GM18499 (cell line): ENCODE data around the gene PLA2G2D.

ENCODE experiments used
- ATAC-seq: cut with Tn5 transposase; IDR thresholded peaks from one replicate; pipeline ENCODE4 v1.9.1; 2021; ENCODE audit warnings: moderate number of reproducible peaks; ENCODE audit not compliant: insufficient read depth, unreplicated experiment

Gene PLA2G2D, protein sequence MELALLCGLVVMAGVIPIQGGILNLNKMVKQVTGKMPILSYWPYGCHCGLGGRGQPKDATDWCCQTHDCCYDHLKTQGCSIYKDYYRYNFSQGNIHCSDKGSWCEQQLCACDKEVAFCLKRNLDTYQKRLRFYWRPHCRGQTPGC

DNA sequence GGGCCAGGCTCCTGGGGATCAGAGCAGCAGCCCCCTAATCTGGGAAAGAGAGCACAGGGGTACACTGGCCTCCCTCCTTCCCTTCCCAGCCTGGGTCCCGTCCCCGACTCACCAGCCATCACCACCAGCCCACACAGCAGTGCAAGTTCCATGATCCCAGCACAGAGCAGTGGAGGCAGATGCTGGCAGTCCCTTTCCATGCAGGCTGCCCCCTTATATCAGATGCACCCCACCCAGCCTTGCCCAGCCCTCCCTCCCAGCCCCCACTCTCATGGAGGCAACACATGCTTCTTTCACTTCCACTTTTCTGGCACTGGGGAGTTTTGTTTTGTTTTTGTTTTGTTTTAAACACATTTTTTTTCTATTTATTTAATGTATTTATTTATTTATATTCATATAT is at the start of gene PLA2G2D:
Gene PLA2G2D, minus strand, starts transcription at position 190 of the 400 bp plus-strand sequence. Its CDS starts 38 bp downstream, at position 152.
- ATAC-seq, result no peak

DNA sequence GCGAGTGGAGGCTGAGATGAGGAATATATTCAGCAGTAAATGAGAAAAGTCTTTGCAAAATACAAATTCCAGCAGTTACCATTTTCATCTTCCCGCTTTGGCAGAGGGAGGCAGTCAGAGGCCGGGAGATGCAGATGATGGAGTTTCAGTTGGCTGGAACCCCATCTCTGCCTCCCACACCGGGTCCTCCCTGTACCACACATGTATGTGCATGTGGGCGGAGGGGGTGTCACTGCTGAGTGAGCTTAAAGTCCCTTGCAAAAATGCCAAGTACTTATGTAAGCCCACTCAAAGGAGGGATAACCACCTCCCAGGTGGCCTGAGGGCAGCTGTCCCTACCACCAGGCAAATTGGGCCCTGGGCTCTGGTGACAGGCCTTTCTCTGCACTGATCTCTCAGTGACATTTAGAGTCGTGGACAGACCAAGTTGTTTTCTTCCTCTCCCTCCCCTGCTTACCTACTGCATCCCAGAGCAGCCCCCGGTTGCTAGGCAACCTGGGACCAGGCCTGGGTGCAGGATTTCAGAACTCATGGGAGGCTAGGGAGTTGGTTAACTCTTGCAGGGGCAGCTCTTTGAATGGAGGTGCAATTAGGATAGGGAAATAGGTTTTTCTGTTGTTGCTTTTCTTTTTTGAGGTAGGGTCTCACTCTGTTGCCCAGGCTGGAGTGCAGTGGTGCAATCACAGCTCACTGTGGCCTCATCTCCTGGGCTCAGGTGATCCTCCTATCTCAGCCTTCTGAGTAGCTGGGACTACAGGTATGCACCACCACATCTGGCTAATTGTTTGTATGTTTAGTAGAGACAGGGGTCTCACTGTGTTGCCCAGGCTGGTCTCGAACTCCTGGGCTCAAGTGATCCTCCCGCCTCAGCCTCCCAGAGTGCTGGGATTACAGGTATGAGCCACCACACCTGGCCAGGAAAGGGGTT is 49.5 kb upstream of the PLA2G2D start:
- no peak for ATAC-seq

- no peak for ATAC-seq
Observed at GRCh38 chr1:20167126-20167525, 47.8 kb upstream of the PLA2G2D start.

GRCh38 chr1:20166051-20166450 is 46.7 kb upstream of the PLA2G2D start:
- no peak for ATAC-seq

DNA sequence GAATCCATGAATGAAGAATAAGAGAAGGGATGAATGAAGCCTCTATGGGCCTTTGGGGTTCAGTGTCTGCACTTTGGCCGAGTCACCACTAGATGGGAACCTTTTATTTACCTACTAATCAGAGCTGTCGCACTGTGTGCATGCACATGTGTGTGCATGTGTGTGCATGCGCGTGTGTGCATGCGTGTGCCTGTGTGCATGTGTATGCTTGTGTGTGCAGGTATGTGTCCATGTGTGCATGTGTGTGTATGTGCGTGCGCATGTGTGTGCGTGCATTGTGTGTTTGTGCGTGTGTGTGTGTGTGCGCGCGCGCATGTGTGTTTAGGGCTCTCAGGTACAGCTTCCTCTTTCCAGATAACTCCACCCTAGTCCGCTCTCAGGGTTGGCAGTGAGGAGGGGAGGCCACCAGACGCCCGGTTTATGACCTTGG is 46.2 kb upstream of the PLA2G2D start:
- ATAC-seq, result no peak

DNA sequence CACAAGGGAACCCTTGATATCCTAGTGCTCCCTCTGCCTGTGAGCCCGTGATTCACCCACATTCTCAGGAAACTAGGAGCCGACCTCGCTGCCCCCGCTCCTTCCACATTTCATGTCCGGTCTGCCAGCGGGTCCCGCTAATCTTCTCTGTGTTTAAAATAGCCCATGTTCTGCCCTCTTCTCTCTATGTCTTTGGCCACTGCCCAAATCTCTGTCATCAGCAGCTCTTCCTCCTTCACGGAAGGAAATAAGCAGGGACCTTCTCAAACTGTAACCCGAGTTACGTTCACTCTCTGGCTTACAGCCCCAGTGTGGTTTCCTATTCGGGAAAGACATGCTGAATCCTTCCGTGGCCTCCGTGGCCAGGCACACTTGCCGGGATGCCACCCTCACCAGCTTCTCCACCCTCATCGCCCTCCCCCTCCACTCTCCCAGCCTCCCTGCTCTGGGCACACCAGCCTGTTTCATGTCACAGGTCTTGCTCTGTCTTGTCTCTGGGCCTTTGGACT is 45.4 kb upstream of the PLA2G2D start:
- no peak for ATAC-seq

- no peak for ATAC-seq
Observed at GRCh38 chr1:20160034-20160433, 40.7 kb upstream of the PLA2G2D start.

GRCh38 chr1:20158358-20159070 is 39.2 kb upstream of the PLA2G2D start:
- no peak for ATAC-seq

GRCh38 chr1:20154301-20154831 is 35.0 kb upstream of the PLA2G2D start:
- ATAC-seq, result no peak

DNA sequence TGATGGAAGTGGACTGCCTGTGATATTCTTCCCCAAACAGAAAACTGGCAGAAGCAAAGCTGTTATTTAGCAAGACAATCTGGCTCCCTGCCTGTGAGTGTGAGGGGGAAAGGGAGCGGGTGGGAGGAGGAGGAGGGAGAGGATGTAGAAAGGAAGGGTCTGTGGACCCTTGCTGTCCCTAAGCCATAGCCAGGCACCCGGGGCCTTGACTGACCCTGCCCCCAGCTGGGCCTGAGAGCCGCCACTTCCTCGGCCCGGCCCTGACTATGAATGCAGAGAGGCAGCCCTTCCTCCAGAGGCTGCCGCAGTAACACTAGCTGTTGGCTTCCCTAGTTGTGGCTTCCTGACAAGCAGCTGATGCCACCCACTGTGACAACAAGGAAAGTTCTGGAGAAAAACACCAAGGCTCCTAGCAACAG is 33.7 kb upstream of the PLA2G2D start:
- no peak for ATAC-seq

DNA sequence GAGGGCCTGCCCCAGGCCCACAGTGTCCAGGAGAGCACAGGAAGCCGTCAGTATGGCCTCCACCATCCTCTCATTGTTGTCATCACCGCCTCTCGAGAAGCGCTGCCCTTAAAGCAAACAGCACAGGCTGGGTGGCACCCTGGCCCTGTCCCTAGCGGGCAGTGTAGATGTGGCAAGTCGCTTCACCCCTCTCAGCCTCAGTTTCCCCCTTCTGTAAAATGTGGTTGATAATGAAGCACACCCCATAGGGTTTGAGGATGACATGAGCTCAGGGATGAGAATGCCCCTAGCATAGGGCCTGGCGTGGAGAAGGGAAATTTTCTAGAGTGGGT is 33.2 kb upstream of the PLA2G2D start:
- no peak for ATAC-seq

- ATAC-seq, result no peak
Observed at GRCh38 chr1:20151906-20152598, 32.7 kb upstream of the PLA2G2D start.

DNA sequence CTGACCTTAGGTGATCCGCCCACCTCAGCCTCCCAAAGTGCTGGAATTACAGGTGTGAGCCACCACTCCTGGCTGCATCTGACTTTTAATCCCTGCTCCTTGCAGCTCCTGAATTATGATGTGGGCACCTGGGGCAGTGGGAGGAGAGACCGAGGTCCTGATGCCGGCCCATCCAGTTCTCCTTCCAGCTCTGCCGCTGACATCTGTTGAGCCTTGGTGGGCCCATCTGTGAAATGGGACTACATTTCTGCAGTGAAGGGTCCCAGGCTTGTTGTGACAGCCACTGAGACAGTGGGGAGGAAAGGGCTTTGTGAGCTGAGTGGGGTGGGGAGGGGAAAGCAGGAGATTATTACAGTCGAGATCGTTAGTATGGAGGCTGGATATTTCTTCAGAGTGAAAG is 31.6 kb upstream of the PLA2G2D start:
- no peak for ATAC-seq

DNA sequence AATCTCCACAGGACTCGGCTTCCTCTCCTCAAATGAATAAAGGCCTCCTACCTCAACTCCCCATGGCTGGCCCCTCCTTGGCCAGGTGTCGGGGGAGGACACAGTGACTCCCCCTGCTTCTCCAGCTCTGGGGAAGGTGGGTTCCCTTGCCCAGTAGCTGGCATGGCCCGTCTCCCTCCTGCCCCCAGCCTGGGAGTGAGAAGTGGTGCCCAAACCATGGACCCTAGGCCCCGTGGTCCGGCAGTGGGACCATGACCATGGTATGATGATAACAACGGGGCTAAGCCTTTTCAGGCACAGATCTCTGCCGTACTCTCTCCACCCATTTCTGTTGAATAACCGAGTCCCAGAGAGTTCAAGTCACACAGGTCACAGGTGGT is 31.0 kb upstream of the PLA2G2D start:
- ATAC-seq, result no peak

DNA sequence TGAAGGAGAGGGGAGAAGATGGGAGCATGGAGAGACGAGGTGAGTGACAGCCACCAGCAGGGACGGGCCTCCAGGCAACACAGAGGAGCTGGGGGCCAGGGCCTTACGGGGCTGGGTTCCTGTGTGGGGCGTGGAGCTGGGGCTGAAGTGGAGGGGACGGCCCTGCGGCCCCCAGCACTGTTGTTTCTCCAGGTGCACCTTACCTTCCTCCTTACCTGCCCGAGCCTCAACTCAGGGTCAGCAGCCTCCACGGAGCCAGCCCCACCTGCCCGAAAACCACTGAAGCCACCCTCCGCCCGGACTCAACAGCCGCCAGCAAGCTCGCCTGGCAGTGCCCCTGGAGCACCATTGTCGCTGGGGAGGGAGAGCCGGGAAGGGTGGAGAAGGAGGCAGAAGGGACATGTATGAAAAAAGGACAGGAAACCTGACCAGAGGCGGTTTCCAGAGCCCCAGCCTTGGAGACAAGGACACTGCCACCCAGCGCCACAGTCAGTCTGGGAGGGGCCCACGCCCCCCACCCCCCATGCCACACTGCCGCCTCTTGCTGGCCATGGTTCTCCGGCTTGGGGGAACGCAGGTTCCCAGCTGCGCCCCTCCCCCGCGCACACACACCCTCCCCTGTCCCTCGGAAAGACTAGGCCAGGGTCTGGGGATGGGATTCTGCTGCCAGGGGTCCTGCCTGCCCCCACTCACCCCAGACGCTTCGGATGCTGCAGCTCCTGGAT is 30.4 kb upstream of the PLA2G2D start:
- no peak for ATAC-seq

DNA sequence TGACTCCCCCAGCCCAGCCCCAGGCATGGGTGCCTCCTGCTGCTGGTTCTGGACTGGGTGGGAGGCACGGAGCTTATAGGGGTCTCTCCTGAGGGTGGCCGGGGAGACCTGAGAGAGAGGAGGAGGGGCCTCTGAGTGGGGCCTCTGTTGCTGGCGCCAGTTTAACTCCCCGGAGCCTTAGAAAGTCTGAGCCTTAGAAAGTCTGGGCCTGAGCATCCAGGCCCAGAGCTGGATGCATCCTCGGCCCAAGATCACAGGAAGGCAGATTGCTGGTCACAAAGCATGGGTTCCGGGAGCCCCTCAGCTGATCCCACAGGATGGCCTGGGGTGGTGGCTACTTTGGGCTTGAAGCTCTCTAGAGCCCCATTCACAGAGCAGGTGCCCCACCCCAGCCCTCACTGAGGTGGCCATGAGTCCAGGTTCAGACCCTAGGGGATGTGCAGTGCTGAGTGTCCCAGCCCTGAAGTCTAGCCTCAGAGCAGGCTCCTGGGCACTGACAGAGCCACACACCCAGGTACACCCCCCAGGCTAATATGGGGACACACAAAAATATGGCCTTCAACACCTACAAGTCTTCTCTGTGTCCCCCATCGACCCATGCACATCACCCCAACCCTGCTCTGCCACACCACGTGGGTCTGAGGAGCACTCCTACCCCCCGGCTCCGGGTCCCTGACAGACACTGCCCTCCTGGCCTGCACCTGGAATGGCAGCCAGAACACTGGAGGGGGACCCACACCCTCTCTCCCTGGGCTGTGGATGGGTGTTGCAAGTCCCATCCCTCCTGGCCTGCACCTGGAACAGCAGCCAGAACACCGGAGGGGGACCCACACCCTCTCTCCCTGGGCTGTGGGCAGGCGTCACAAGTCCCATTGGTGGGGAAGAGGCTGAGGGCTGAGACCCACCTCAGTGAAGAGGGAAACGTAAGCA is 29.5 kb upstream of the PLA2G2D start:
- no peak for ATAC-seq

DNA sequence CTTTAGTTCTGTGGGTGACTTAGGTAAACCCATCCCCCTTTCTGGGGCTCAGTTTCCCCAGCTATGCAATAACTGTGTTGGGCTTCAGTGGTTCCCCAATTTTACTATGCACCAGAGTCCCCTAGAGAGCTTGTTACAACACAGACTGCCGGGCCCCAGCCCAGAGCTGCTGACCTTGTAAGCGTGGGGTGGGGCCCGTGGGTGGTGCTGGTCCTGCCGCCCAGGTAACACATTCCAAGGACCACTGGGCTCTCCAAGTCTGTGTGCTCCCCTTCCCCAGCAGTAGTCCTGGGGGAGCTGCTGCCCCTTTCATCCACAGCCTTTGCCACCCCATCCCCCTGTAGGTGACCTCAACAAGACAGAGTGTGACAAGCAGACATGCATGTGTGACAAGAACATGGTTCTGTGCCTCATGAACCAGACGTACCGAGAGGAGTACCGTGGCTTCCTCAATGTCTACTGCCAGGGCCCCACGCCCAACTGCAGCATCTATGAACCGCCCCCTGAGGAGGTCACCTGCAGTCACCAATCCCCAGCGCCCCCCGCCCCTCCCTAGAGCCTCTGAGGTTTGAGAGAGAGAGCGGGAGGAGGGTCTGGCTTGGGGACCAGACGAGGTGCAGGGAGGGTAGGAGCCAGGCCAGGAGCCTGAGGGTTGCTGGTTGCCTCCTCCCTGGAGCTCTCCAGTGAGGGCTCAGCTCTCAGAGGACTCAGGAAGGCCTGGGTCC is 28.7 kb upstream of the PLA2G2D start:
- ATAC-seq, result no peak
